OCI-LY3 (cell line): Measurements from ENCODE around the gene DUSP1.

Experiments
- CTCF ChIP-seq: fragments of 200-600, 300-600 bp; sonication (generic); IDR thresholded peaks from 2 replicates; pipeline ENCODE4 v1.5.1; 2014; ENCODE audit warnings: antibody characterized with exemption, low read length, low read depth
- EZH2phosphoT487 ChIP-seq: fragments of 200-600 bp; shearing (Covaris generic); IDR thresholded peaks from 2 replicates; pipeline ENCODE4 v1.6.1; 2018; ENCODE audit warnings: antibody characterized with exemption, mixed run types, low read depth

DNA sequence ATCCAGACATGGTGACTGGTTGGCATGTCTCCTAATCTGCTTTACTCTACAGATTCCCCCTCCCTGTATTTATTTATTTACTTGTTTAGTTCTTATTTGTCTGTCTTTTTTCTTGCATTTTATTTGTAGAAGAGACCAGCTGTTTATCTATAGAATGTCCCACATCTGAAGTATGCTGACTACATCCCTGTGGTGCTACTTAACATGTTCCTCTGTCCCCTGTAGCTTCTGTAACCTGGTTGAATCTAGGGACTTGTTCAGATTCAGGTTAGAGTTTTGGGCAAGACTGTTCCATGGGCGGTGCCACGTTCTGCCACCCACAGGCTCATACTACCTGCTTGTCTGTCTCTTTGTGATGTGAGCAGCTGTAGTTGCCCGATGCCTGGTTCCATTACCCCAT, 23.5 kb downstream of the DUSP1 start:
- TF ChIP-seq CTCF (no peak), EZH2phosphoT487 (no peak)
